Thyroid gland (tissue), 4 donors: ENCODE measurements around the gene BZW1. TPM values are rescaled to one million over a fixed set of nuclear protein-coding genes. Genes with fewer than 3 reads are reported as not detected.

Experiments
- DNase-seq, 2 donors: peaks; one replicate each; pipeline ENCODE4 v3.0.0-alpha.2; 2019
- H3K27ac ChIP-seq, 3 donors: fragments of 200-600 bp; sonication (generic); 1 replicate in 2 of 3; 2 replicates in 1 of 3; pipeline ENCODE4 v1.5.1; 2016 to 2019; ENCODE audit warnings: mild to moderate bottlenecking in 1 of 3, moderate library complexity in 1 of 3
- H3K27me3 ChIP-seq: fragments of 200-600 bp; sonication (generic); one replicate; pipeline ENCODE4 v1.5.1; 2019
- H3K36me3 ChIP-seq, 2 donors: fragments of 200-600 bp; sonication (generic); one replicate each; pipeline ENCODE4 v1.5.1; 2016 to 2019
- H3K4me1 ChIP-seq, 2 donors: fragments of 200-600 bp; sonication (generic); one replicate each; pipeline ENCODE4 v1.5.1; 2017 to 2019
- H3K4me3 ChIP-seq, 3 donors: fragments of 200-600 bp; sonication (generic); replicated peaks in 1 of 3; 1 replicate in 2 of 3; 2 replicates in 1 of 3; pipeline ENCODE4 v1.5.1; 2016; ENCODE audit warnings: mild to moderate bottlenecking in 1 of 3
- H3K9me3 ChIP-seq: fragments of 200-600 bp; sonication (generic); one replicate; pipeline ENCODE4 v1.5.1; 2017
- CTCF ChIP-seq, 6 experiments: fragments of 200-600 bp in 3 of 6; fragments of 450-650 bp in 3 of 6; sonication (generic) in 3 of 6; IDR thresholded peaks; one replicate each; pipeline ENCODE4 v1.5.1; 2016 to 2019; ENCODE audit warnings: antibody characterized with exemption in 6 of 6, mild to moderate bottlenecking in 2 of 6, inconsistent platforms in 1 of 6, moderate library complexity in 1 of 6
- POLR2A ChIP-seq, 2 donors: fragments of 450-650 bp; IDR thresholded peaks; one replicate each; pipeline ENCODE4 v1.6.1; 2017; ENCODE audit warnings: antibody characterized with exemption in 2 of 2, mild to moderate bottlenecking in 2 of 2, moderate library complexity in 1 of 2
- WGBS, 2 donors: methylation state at CpG; one replicate each; pipeline ENCODE4 v1.1.5; 2017; 5-methylcytosine and 5-hydroxymethylcytosine counted together
- intact Hi-C: fragments of 100-400 bp; cut with DNase I; formaldehyde crosslinking; loops from one replicate; pipeline ENCODE4 v1.15.1; 2023
- total RNA-seq, 4 donors: library from RNA; depleted of rRNA; stranded (reverse); fragments of >200 nt; gene quantifications; one replicate each; pipeline ENCODE4 v1.2.3, GENCODE V29; 2016

Gene BZW1
- total RNA-seq, 4 donors from 2014 or later = 136 to 192 (median 144) TPM

GRCh38 chr2:200782251-200782650 is 29.5 kb upstream of the BZW1 start:
- WGBS, 2 donors = 72 to 78% methylated on average over 4 of the region's 4 CpGs
- no peak for DNase-seq
- Histone ChIP-seq H3K9me3 (no peaks in the 10 kb centered on the region), H3K4me3 (no peak overlapping the region), H3K27me3 (no peaks in the 10 kb centered on the region), H3K27ac (no peak overlapping the region), H3K36me3 (no peaks in the 10 kb centered on the region), H3K4me1 (peaks cover 5 to 10% of the 10 kb centered on the region in 2 donors)
- no peak for TF ChIP-seq POLR2A (IDR thresholded peaks at IDR 0.05)
- TF ChIP-seq CTCF (IDR thresholded peaks at IDR 0.05) = no peak
- intact Hi-C loops = no loop called here

- H3K4me1 ChIP-seq = peaks cover 14 to 26% of the 10 kb centered on the region in 2 donors
- DNase-seq = no peak
- H3K36me3 ChIP-seq = no peaks in the 10 kb centered on the region
- TF ChIP-seq CTCF (IDR thresholded peaks at IDR 0.05) = no peak
- no peak for TF ChIP-seq POLR2A (IDR thresholded peaks at IDR 0.05)
- no peaks in the 10 kb centered on the region for H3K9me3 ChIP-seq
- no peak overlapping the region for H3K4me3 ChIP-seq
- intact Hi-C loops = no loop called here
- H3K27me3 ChIP-seq = no peaks in the 10 kb centered on the region
- H3K27ac ChIP-seq = no peak overlapping the region
Observed at GRCh38 chr2:200784215-200784614, 27.5 kb upstream of the BZW1 start.

DNA sequence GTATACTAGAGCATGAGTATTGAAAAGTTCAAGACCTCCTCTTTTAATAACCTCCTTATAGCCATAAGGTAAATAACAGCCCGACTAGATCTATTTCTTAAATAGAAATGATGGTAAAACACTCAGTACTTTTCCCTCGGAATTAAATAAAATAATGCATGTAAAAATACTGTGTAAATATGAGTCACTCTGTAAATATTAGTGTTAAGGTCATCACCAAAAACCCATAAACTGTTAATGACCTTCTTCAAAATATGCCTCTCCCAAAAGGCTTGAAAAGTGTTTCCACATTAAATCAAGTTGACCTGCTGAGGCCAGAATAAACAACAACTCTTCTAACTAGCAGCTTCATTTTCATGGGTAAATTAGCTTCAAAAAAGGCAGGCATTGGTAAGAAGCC is 25.3 kb upstream of the BZW1 start:
- 76 to 79% methylated on average over 2 of the region's 2 CpGs for WGBS, 2 donors
- intact Hi-C loops = no loop called here
- no peak overlapping the region for H3K27ac ChIP-seq
- DNase-seq = no peak
- H3K27me3 ChIP-seq = no peaks in the 10 kb centered on the region
- H3K4me1 ChIP-seq = peaks cover 14 to 26% of the 10 kb centered on the region in 2 donors
- no peaks in the 10 kb centered on the region for H3K36me3 ChIP-seq
- no peak for TF ChIP-seq CTCF (IDR thresholded peaks at IDR 0.05)
- no peak for TF ChIP-seq POLR2A (IDR thresholded peaks at IDR 0.05)
- H3K4me3 ChIP-seq = no peak overlapping the region
- H3K9me3 ChIP-seq = no peaks in the 10 kb centered on the region

GRCh38 chr2:200786826-200787225 is 24.9 kb upstream of the BZW1 start:
- Histone ChIP-seq H3K27me3 (no peaks in the 10 kb centered on the region), H3K4me1 (peaks cover 14 to 26% of the 10 kb centered on the region in 2 donors), H3K4me3 (no peak overlapping the region), H3K27ac (peak overlapping the region in 2 of 3 donors; percentile 68 to 73), H3K36me3 (no peaks in the 10 kb centered on the region), H3K9me3 (no peaks in the 10 kb centered on the region)
- DNase-seq = peak in 1 of 2 donors; percentile 7
- WGBS, 2 donors = 62 to 77% methylated on average over 3 of the region's 3 CpGs
- TF ChIP-seq POLR2A (IDR thresholded peaks at IDR 0.05) = no peak
- no peak for TF ChIP-seq CTCF (IDR thresholded peaks at IDR 0.05)
- intact Hi-C loops = no loop called here

DNA sequence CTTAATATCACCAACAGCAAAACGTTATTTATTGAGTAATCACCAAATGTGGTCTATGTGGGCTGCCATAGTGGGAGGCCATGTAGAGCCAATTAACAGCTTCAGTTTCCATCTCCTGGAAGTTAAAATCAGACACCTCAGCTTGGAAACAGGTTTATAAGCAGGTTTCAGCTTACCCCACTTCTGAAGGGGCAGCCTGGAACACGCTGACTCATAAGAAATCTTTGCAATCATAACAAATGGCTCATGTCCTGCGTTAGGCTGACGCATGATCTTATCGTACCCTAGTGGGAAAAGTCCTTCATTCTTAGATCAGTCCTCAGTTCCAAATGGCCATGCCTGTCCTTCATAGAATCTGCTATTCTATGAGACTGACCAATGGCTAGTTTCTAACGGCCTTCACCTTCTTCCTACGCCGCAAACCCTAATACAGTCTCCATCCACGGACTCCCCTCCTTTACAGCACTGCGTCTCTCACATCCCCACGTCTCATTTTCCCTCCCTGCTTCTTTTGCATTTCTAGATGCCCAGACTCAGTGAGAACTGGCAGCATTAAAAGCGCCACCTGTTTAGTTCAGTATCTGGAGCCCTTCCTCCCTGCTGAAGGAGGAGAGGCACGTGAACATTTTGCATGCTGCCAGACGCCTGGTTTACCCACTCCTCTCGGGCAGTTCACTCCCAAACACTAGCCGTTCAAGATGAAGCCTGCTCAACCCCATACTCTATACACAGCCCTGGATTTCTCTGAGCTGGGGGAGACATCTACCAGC is 24.2 kb upstream of the BZW1 start:
- no peaks in the 10 kb centered on the region for H3K27me3 ChIP-seq
- 45 to 55% methylated on average over 16 of the region's 16 CpGs for WGBS, 2 donors
- TF ChIP-seq POLR2A (IDR thresholded peaks at IDR 0.05) (peak in 1 of 2 donors; percentile 33), CTCF (IDR thresholded peaks at IDR 0.05) (no peak)
- peak overlapping the region; percentile 67 to 73 (median 68) for H3K27ac ChIP-seq
- no peak overlapping the region for H3K4me3 ChIP-seq
- peak; percentile 63 to 70 for DNase-seq
- H3K9me3 ChIP-seq = no peaks in the 10 kb centered on the region
- H3K36me3 ChIP-seq = no peaks in the 10 kb centered on the region
- H3K4me1 ChIP-seq = peaks cover 14 to 26% of the 10 kb centered on the region in 2 donors
- intact Hi-C loops = no loop called here
